Activated CD8-positive, alpha-beta T cell treated with anti-CD3 and anti-CD28 coated beads for 36 hours (primary cell): ENCODE measurements around the gene PFN3. TPM values are rescaled to one million over a fixed set of nuclear protein-coding genes. Genes with fewer than 3 reads are reported as not detected.

Experiments
- ATAC-seq: fragments of 200-7000 bp; cut with Tn5 transposase; one replicate; pipeline ENCODE4 v1.10.0; 2021; ENCODE audit warnings: mild to moderate bottlenecking, moderate library complexity
- CTCF ChIA-PET: fragments of 350-600 bp; sonication (Branson Sonifier 250); formaldehyde crosslinking; loops from one replicate; lab custom pipeline; 2021; ENCODE audit warnings: antibody characterized with exemption; lab: Charles Lee
- POLR2A ChIA-PET: fragments of 350-600 bp; sonication (Branson Sonifier 250); formaldehyde crosslinking; loops from one replicate; lab custom pipeline; 2021; ENCODE audit warnings: antibody characterized with exemption; lab: Charles Lee
- DNase-seq: peaks from one replicate; pipeline ENCODE4 v3.0.0-alpha.2; 2020
- H3K27ac Mint-ChIP-seq: one replicate; pipeline ENCODE4 v1.8.0; 2021; ENCODE audit warnings: mild to moderate bottlenecking, mixed read lengths
- H3K27me3 Mint-ChIP-seq: one replicate; pipeline ENCODE4 v1.8.0; 2021; ENCODE audit warnings: mixed read lengths
- H3K36me3 Mint-ChIP-seq: one replicate; pipeline ENCODE4 v1.8.0; 2021; ENCODE audit warnings: low read depth, mixed read lengths
- H3K4me1 Mint-ChIP-seq: one replicate; pipeline ENCODE4 v1.8.0; 2021; ENCODE audit warnings: low read depth, mixed read lengths
- H3K4me3 Mint-ChIP-seq: one replicate; pipeline ENCODE4 v1.8.0; 2021; ENCODE audit warnings: mild to moderate bottlenecking, moderate library complexity, mixed read lengths
- H3K9me3 Mint-ChIP-seq: one replicate; pipeline ENCODE4 v1.8.0; 2021; ENCODE audit warnings: mixed read lengths
- intact Hi-C: fragments of 100-400 bp; cut with micrococcal nuclease; formaldehyde crosslinking; loops from one replicate; pipeline ENCODE4 v1.10.0; 2022
- total RNA-seq, 2 experiments: library from RNA; stranded (reverse); gene quantifications; one replicate each; pipeline ENCODE4 v1.2.3, GENCODE V29; 2021
- TF ChIP-seq, protein P1 (sequence below): fragments of 200-600 bp; IDR thresholded peaks from one replicate; pipeline ENCODE4 v1.8.0; 2022; ENCODE audit warnings: antibody characterized with exemption, mild to moderate bottlenecking

PFN3 gene
- total RNA-seq, 2 experiments from 2014 or later: not detected

DNA sequence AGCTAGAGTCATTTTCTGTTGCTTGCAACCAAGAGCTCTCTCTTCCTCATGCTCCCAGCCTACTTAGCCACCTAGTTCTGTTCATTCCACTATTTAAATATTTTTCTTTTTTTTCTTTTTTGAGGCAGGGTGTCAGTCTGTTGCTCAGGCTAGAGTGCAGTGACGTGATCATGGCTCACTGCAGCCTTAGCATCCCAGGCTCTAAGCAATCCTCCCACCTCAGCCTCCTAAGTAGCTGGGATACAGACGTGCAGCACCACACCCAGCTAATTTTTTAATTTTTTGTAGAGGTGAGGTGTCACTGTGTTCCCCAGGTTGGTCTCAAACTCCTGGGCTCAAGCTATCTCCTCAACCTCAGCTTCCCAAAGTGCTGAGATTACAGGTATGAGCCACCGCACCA is 14.0 kb upstream of the PFN3 start:
- CTCF ChIA-PET: interaction anchor here (0.8 to 7.0 kb wide), 9 partner anchors 10 to 105 kb away, joined by 3 to 76 read pairs (median 4); no protein-coding TSS in a partner anchor
- Mint-ChIP-seq H3K4me3 (no peak overlapping the region), H3K27me3 (no peaks in the 10 kb centered on the region), H3K36me3 (no peaks in the 10 kb centered on the region), H3K4me1 (peaks cover 40% of the 10 kb centered on the region), H3K9me3 (no peaks in the 10 kb centered on the region), H3K27ac (no peak overlapping the region)
- intact Hi-C loops: no loop called here
- POLR2A ChIA-PET: interaction anchor here (1.0 to 4.7 kb wide), 3 partner anchors 18 to 50 kb away, joined by 3 to 23 read pairs (median 6); no protein-coding TSS in a partner anchor
- DNase-seq (no peak), ATAC-seq (no peak)
- TF ChIP-seq, protein P1, sequence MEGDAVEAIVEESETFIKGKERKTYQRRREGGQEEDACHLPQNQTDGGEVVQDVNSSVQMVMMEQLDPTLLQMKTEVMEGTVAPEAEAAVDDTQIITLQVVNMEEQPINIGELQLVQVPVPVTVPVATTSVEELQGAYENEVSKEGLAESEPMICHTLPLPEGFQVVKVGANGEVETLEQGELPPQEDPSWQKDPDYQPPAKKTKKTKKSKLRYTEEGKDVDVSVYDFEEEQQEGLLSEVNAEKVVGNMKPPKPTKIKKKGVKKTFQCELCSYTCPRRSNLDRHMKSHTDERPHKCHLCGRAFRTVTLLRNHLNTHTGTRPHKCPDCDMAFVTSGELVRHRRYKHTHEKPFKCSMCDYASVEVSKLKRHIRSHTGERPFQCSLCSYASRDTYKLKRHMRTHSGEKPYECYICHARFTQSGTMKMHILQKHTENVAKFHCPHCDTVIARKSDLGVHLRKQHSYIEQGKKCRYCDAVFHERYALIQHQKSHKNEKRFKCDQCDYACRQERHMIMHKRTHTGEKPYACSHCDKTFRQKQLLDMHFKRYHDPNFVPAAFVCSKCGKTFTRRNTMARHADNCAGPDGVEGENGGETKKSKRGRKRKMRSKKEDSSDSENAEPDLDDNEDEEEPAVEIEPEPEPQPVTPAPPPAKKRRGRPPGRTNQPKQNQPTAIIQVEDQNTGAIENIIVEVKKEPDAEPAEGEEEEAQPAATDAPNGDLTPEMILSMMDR: no peak

DNA sequence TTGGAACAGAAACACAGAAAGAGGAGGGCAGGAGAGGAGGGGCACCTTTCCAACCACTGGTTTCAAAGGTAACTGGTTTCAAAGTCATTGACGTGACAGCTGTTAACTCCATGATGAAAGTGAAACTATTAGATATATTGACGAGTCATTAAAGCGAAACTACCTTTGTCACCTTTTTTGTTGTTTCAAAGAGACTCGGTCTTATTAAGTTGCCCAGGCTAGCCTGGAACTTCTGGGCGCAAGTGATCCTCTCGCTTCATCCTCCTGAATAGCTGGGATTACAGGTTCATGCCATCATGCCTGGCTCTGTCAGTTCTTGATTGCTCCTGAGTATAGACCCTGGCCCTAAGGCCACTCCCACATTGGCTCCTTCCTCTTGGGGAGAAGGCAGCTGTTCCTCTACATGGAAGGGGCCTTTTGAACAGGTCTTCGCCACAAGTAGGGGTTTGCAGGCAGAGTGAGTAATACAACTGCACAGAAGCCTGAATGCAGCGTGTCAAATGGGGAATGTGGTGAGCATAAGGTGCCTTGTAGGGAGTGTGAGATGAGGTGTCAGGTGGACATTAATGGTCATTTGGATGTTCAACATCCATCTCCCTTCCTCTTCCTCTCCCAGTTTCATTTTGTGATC is 12.3 kb upstream of the PFN3 start:
- Mint-ChIP-seq H3K4me3 (peak overlapping the region; percentile 18), H3K4me1 (peaks cover 40% of the 10 kb centered on the region), H3K27me3 (no peaks in the 10 kb centered on the region), H3K27ac (peak overlapping the region; percentile 70), H3K9me3 (no peaks in the 10 kb centered on the region), H3K36me3 (no peaks in the 10 kb centered on the region)
- DNase-seq: peak; percentile 46
- intact Hi-C loops: no loop called here
- CTCF ChIA-PET: interaction anchor here (0.9 to 7.0 kb wide), 3 partner anchors 8 to 103 kb away, joined by 3 to 76 read pairs (median 3); no protein-coding TSS in a partner anchor
- ATAC-seq: peak; percentile 82
- POLR2A ChIA-PET: interaction anchor here (1.1 to 2.4 kb wide), 8 partner anchors 11 to 43 kb away, joined by 3 to 6 read pairs (median 5); no protein-coding TSS in a partner anchor
- TF ChIP-seq, protein P1: no peak

DNA sequence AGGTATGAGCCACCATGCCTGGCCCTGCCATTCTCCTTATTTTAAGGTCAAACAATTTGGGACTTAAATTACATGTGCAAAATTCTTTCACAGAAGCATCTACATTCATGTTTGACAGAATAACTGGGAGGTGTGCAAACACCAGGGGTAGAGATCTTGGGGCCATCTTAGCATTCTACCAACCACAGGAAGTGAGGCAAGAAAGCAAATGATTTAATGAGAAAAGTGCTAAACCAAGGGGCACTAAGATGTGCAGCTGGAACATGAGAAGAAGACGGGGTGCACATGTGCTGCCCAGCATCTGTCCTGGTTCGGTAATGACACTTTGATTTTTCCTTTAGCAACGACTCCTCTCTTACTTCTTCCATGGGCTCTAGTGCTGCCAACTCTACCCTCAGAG is 10.1 kb upstream of the PFN3 start:
- H3K4me1 Mint-ChIP-seq: peaks cover 42% of the 10 kb centered on the region

DNA sequence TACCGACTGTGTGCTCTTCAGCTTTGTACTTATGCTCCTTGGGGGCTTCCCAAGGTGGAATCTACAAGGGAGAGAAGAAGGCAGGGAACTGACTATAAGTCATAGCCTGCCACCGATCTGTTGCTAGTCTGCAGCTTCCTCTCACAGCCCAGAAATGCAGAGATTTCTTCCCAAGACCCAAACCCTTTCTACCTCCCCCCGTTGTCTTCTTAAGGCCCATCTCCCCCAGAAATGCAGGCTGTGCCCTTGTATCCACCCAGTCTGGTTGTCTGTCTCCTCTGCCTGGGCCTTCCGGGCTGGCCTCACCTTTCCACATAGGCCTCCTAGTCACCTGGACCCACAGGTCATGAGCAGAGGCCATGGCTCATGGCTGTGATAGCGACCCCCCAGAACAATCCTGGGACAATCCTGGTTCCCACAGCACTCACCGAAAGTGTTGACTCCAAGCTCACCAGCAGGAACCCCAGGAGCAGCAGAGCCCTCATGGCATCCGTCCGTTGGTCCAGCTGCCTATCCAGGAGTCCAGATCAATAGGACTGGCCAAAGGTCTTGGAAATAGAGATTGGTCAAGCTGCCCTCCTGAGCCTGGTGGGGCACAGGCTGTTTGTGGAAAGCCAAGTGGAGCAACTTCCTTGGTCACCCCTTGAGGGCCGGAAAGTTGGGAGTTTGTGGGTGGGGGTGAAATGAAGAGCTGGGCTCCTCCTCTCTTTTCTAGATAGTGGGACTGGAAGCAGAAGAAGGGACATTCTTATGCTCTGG is 8.8 kb upstream of the PFN3 start, which contains the start of gene F12:
TSS of gene F12 (minus strand) at position 522 of the 759 bp plus-strand sequence. CDS start at position 485, 37 bp downstream.
- H3K4me3 Mint-ChIP-seq: no peak within 1 kb of the TSS
- no peaks in the 10 kb centered on the region for H3K9me3 Mint-ChIP-seq
- ChIA-PET CTCF (interaction anchor here (1.4 to 10.5 kb wide), 5 partner anchors 16 to 92 kb away, joined by 4 to 415 read pairs (median 6); partner anchors contain the start of genes GRK6 and PRR7), POLR2A (interaction anchor here (0.9 to 2.3 kb wide), 12 partner anchors 9 to 81 kb away, joined by 3 to 13 read pairs (median 4); partner anchors contain the start of genes GRK6 and PRR7)
- ATAC-seq (no peak), DNase-seq (no peak)
- no peaks in the 10 kb centered on the region for H3K27me3 Mint-ChIP-seq
- peaks cover 44% of the 10 kb centered on the region for H3K4me1 Mint-ChIP-seq
- no peak within 1 kb of the TSS for H3K27ac Mint-ChIP-seq
- H3K36me3 Mint-ChIP-seq: no peaks in the 10 kb centered on the region
- TF ChIP-seq, protein P1: no peak
- intact Hi-C loops: no loop called here

More for the DNA sequence above, 10.1 kb upstream of the PFN3 start:
- DNase-seq (no peak), ATAC-seq (no peak)
- intact Hi-C loops: no loop called here
- Mint-ChIP-seq H3K4me3 (no peak overlapping the region), H3K36me3 (no peaks in the 10 kb centered on the region), H3K27me3 (no peaks in the 10 kb centered on the region), H3K9me3 (no peaks in the 10 kb centered on the region), H3K27ac (no peak overlapping the region)
- ChIA-PET CTCF (interaction anchor here (0.7 to 10.5 kb wide), 2 partner anchors 21 to 37 kb away, joined by 3 to 415 read pairs; partner anchors contain the start of gene PRR7), POLR2A (interaction anchor here (0.7 to 1.2 kb wide), 2 partner anchors 18 to 34 kb away, joined by 3 to 6 read pairs; no protein-coding TSS in a partner anchor)
- TF ChIP-seq, protein P1: no peak
